ENCODE data around the gene ANK3. TPM values are rescaled to one million over a fixed set of nuclear protein-coding genes. Genes with fewer than 3 reads are reported as not detected.

Gene ANK3
- total RNA-seq, 1 experiment from 2014 or later = 0.58 TPM

DNA sequence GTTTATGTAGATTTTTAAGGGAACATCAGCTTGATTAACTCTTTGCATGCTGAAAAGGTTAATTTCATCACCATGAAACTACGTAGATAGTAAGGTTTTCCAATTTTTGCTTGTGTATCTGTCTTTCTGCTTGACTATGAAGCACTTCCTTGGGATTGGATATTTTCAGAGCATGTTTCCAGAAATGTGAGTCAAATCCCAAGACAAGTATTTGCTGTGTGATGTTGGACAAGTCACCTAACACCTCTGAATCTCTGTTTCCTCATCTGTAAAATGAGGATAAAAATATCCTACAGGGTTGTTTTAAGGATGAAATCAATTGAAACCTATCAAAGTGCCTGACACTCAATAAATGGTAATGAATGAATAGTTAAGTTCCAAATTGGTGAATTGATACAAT, 42.4 kb downstream of the ANK3 start:
- no peak for DNase-seq (ENCODE audit: low read depth)

- no peak for DNase-seq (ENCODE audit: low read depth)
These were observed 43.0 kb downstream of the ANK3 start for GRCh38 chr10:60346661-60347060.

- peak; percentile 8 for DNase-seq (ENCODE audit: low read depth)
These were observed 46.4 kb downstream of the ANK3 start for GRCh38 chr10:60343254-60343653.

DNA sequence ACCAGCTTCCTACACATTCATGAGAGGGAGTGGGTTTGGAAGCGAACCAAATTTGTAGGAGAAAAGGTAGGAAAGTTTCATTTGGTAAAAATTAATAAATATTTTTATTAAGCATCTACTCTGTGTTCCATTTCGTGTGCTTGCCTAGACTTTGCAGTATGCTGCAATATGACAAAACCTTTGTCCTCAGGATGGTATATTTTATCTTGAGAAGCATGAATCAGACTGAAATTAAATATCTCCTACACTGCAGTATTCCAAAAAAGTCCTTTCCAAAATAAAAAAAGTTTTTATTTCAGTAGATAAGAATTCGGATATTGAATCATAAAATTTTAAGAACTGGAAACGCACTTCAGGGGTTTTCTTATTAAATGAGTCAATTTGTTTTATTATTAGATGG, 47.7 kb downstream of the ANK3 start:
- no peak for DNase-seq (ENCODE audit: low read depth)

DNA sequence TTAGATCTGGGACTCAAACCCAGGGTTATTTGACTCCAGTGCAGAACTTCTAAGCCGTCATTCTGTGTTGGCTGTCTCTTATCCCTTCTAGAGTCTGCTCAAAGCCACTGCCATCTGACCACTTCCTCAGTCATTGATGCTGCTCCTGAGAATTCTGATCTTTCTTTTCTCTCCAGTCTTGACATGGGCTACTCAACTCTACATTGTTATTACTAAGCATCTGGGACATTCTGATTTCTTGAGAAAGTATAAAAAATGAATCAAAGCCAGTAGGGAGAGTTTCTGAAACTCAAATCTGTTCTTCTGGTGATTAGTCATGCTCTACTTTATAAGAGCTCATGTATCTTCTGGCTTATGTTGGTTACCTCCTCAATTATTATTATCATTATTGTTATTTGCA, 48.7 kb downstream of the ANK3 start:
- no peak for DNase-seq (ENCODE audit: low read depth)

- DNase-seq (ENCODE audit: low read depth) = no peak
These were observed 49.9 kb downstream of the ANK3 start for GRCh38 chr10:60339757-60340156.

GRCh38 chr10:60338786-60339185, 50.9 kb downstream of the ANK3 start:
- no peak for DNase-seq (ENCODE audit: low read depth)

GRCh38 chr10:60338002-60338564, 51.6 kb downstream of the ANK3 start:
- no peak for DNase-seq (ENCODE audit: low read depth)

DNA sequence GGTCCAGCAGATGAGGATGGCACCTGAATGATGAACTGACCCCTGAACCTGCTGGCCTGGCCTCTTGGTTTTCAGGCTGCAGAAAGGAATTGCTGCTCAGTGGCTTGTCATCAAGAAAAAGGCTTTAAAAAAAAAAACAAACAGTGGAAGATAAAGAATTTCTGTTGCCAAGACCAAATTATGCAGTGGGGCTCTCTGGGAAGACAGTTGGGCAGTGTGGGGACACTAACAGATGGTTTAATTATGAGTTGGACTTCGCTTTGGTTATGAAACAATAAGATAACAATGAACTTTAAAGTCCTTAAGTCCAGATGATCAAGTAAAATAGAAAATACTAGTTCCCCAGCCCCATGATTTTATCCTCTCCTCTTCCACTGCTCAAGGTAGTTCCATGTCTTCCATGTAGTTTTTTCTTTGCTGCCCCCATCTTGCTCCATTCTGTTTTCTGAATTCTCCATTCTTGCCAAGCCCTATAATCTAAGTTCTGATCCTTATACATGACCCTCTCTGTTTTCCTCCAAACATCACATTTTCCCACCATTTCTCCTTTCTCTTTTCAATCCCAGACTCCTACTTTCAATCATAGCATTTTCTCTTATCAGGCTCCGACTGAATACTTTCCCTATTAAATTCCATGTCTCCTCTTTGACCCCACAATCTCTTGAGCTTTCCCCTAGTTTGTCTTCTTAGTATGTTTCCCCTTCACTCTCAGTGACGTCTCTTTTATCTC, 52.6 kb downstream of the ANK3 start:
- DNase-seq (ENCODE audit: low read depth) = no peak

GRCh38 chr10:60335708-60336107, 54.0 kb downstream of the ANK3 start:
- peak; percentile 27 for DNase-seq (ENCODE audit: low read depth)

DNA sequence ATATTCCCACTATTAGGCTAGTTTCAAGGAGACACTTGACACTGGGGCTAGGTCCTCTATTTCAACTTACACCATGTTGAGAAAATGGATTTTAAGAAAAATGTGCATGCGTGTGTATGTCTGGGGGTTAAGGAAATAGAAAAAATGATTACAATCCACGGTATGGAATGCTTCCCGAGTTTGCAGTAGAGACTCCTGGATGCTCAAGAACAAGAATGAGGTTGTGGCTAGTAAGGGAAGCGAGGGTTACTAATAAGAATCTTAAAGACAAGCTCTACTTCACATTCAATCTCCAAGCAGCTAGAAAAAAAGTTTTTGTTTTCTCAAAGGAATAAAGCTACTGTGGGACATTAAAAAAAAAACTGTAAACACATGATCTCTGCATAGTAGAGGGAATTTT, 54.7 kb downstream of the ANK3 start:
- no peak for DNase-seq (ENCODE audit: low read depth)

- no peak for DNase-seq (ENCODE audit: low read depth)
These were observed 57.3 kb downstream of the ANK3 start for GRCh38 chr10:60332371-60332770.

GRCh38 chr10:60331886-60332285, 57.8 kb downstream of the ANK3 start:
- DNase-seq (ENCODE audit: low read depth) = no peak

DNA sequence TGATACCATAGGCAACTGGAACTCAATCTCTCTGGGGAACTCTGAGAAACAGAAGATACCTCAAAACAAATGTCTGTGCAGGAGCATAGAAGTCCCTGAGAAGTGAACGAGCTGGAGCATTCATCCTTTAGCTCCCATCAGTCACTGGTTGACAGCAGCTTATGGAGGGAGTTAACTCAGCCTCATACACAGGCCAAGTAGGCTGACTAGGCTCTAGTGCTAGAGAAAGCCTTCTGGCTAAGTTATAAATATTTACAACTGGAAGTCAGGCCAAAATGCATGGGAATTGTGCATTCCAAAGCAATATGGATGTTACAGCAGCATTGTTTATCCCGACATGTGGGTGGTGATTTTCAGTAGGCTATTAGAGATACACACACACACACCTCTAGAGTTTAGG, 66.5 kb downstream of the ANK3 start:
- DNase-seq (ENCODE audit: low read depth) = no peak

- no peak for DNase-seq (ENCODE audit: low read depth)
These were observed 69.0 kb downstream of the ANK3 start for GRCh38 chr10:60320666-60321065.

DNA sequence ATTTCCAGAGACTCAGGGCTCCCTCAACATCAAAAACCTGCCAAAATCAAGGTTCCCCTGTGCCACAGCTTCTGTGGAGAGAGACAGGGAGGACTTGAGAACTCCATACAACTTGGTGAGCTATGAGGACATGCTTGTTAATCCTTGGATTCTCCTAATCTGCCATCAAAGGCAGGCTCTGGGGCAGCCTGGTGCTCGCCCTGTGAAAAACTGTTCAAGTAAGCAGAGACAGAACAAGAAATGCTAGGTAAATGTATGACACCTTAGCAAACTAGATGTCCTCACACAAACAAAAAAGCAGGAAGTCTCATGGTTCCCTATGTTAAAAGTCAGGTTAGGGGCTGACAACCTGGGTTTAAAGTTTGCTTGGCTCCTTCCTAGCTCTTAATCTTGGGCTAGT, 73.6 kb downstream of the ANK3 start:
- no peak for DNase-seq (ENCODE audit: low read depth)

DNA sequence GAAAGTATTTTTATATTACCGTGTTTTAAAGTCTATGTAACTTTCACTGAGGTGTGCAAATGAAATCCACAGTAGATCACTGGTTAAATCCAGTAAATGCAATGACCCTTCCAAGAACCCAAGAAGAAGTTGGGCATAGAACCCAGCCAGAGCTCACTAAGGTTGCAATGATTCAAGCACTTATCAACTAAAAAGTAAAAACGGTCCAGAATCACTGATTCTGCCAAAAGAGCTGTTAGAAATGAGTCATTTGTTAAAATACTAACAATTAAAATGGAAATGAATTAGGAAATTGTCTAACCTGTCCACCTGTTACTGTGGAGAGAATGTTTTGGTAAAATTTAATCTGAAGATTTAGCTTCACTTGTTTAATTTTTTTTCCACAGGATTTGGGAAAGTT, 74.4 kb downstream of the ANK3 start:
- DNase-seq (ENCODE audit: low read depth) = no peak

- peak; percentile 82 for DNase-seq (ENCODE audit: low read depth)
These were observed 75.4 kb downstream of the ANK3 start for GRCh38 chr10:60314069-60314940.

DNA sequence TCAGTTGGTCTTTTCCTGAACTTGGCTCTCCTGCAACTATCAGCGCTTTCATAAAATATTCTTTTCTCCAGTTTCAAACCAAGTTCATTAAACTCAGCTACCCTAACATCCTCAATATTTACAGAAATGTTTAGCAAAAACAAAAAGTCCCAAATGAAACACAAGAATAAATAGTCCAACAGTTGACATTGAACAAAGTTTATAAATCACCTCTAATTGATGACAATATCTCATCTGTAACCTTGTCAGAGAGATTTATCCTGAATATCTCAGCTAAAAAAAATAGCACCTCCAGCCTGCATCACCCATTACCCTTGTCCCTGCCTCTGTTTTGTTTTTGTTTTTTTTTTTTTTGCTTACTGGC, 76.1 kb downstream of the ANK3 start:
- no peak for DNase-seq (ENCODE audit: low read depth)

DNA sequence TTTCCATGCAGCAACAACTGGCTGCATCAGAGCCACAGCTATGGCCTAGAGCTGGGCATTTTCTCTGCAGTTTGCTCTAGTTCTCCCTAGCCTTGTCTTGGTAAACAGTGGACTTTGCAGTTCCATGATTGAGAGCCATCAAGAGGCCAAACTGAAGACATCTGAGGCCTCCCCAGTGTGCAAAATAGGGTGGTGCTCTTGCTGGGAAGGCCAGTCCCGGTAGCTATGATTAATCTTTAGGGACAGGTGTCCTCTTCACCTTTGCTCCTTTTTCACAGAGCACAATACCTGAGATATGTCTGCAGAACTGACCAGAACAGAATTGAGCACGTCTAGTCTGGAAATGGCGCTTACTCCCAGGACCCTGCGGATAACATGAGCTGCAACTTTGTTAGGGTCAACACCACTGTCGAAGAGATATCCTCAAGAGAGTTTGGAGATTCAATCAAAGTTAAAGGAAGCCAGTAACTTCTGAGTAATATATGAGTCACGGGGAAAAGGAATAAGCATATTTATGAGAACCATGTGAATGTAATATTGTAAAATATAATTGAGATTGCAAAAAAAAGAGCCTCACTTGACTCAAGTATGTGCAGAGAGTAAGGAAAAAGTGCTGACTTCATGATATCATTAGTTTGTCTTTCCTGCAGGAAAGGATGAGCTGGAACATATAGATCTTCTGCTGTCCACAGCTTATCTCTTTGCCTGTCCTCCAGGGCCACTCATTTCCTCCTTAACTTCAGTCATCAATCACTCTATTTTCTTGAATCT, 76.7 kb downstream of the ANK3 start:
- peak; percentile 83 for DNase-seq (ENCODE audit: low read depth)

DNA sequence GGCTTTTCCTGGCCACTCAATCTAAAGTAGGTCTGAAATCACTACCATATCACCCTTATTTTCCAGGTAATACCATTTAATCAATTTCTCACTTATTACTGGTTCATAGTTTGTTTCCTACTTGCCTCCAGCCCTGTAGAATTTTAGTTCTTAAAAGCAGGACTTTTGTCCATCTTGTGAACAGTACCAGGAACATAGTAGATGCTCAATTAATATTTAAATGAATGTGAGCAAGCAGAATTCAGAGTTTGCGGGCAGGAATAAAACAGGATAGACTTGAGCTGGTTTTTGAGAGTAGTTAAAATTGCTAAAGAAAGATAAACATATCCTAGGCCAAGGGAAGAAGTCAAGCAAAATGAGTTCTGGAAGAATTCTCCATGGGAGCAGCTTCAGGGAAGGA, 77.9 kb downstream of the ANK3 start:
- DNase-seq (ENCODE audit: low read depth) = no peak

DNA sequence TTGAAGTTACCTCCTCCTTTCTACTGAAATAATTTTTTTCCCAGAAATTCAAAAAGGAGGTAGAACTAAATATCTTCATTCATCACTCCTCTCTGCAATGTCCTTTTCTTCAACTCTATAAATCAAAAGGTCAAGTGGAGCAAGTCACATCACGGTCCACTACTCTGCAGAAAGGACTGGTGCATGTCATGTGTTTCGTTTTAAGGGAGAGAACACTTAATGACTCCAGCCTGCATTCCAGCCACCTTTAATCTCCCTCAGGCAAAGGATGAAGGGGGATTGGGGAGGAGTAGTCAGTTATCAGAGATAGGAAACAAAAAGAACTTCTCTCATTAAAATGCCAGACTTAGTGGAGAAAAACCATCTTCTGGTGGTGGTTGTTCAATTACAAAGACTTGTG, 78.9 kb downstream of the ANK3 start:
- no peak for DNase-seq (ENCODE audit: low read depth)
